ENCODE data around the gene CDCA3.

DNA sequence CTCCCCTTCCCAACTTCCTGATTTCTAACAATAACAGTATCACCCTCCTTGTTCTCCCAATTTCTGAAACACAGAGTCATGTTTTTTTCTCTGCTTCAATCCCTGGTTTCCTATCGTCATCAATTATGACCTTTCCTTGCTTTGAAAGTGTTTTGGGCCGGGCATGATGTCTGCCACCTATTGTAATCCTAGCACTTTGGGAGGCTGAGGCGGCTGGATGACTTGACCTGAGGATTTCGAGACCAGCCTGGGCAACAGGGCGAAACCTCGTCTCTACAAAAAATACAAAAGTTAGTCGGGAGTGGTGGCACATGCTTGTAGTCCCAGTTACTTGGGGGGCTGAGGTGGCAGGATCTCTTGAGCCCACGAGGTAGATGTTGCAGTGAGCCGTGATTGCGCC lies 42.0 kb downstream of the CDCA3 start:
- TF ChIP-seq, protein P1, sequence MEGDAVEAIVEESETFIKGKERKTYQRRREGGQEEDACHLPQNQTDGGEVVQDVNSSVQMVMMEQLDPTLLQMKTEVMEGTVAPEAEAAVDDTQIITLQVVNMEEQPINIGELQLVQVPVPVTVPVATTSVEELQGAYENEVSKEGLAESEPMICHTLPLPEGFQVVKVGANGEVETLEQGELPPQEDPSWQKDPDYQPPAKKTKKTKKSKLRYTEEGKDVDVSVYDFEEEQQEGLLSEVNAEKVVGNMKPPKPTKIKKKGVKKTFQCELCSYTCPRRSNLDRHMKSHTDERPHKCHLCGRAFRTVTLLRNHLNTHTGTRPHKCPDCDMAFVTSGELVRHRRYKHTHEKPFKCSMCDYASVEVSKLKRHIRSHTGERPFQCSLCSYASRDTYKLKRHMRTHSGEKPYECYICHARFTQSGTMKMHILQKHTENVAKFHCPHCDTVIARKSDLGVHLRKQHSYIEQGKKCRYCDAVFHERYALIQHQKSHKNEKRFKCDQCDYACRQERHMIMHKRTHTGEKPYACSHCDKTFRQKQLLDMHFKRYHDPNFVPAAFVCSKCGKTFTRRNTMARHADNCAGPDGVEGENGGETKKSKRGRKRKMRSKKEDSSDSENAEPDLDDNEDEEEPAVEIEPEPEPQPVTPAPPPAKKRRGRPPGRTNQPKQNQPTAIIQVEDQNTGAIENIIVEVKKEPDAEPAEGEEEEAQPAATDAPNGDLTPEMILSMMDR (IDR thresholded peaks at IDR 0.05; ENCODE audit: insufficient read depth, low read depth, low read length), result no peak
- no peak for TF ChIP-seq EZH2 (IDR thresholded peaks at IDR 0.05; ENCODE audit: insufficient read depth, low read length)

Data from astrocyte (in vitro differentiated cells and primary cell).